ENCODE measurements around the gene ACSM5.

The ACSM5 gene

DNA sequence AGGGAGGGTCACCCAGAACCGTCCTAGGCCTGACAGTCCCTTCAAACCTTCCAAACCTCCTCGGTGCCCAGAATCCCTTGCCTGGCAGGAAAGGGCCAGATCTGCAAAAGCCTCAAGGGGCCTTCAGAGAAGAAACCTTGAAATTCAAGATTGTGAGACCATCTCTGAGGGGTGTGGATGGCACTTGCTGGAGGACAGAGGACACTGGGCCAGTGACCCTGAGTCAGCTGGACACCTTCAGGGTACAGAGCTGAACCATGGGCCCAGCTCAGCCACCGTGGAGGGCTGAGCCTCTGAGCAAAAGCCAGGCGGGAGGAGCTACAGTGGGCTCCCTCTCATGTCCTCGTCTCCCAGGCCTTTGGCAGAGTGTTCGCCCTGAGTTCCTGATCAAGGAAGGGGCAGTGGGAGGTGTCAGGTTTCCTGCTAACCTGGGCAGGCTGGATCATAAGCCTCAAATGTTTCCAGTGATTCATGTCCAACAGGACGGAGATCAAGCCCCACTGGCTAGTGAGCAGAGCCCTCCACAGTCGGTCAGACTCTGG, 7.8 kb upstream of the ACSM5 start:
- Histone ChIP-seq H4K5ac (ENCODE audit: low read length) (no peak overlapping the region), H2AK5ac (ENCODE audit: low read length) (no peak overlapping the region), H3K79me2 (ENCODE audit: control insufficient read depth, insufficient read depth, low read length) (no peaks in the 10 kb centered on the region), H2BK5ac (ENCODE audit: low read length) (no peak overlapping the region), H3K36me3 (ENCODE audit: control insufficient read depth, insufficient read depth, low read length) (no peaks in the 10 kb centered on the region), H3K4me3 (ENCODE audit: low read length) (no peak overlapping the region), H3K4ac (ENCODE audit: low read depth, low read length) (no peak overlapping the region), H2BK120ac (ENCODE audit: low read depth, low read length) (no peak overlapping the region), H3K18ac (ENCODE audit: low read length) (no peak overlapping the region), H3K23ac (ENCODE audit: low read length) (no peak overlapping the region), H2BK15ac (replicated peaks; ENCODE audit: low read depth) (no peak overlapping the region), H3K9ac (ENCODE audit: low read length) (no peak overlapping the region), H3K79me1 (ENCODE audit: low read length) (no peaks in the 10 kb centered on the region), H3K27ac (ENCODE audit: low read depth, low read length) (no peak overlapping the region), H3K4me2 (ENCODE audit: low read length) (no peak overlapping the region), H3K4me1 (ENCODE audit: control insufficient read depth, low read depth, low read length) (no peaks in the 10 kb centered on the region), H4K8ac (ENCODE audit: low read depth, low read length) (no peak overlapping the region), H3K56ac (ENCODE audit: low read length) (no peak overlapping the region), H3K27me3 (ENCODE audit: insufficient read depth, low read length, poor library complexity) (no peaks in the 10 kb centered on the region)
- DNase-seq, result no peak
- no CpG with 5 or more reads among the region's 8 CpGs for WGBS (ENCODE audit: extremely low coverage, insufficient coverage, low lambda C conversion rate)

DNA sequence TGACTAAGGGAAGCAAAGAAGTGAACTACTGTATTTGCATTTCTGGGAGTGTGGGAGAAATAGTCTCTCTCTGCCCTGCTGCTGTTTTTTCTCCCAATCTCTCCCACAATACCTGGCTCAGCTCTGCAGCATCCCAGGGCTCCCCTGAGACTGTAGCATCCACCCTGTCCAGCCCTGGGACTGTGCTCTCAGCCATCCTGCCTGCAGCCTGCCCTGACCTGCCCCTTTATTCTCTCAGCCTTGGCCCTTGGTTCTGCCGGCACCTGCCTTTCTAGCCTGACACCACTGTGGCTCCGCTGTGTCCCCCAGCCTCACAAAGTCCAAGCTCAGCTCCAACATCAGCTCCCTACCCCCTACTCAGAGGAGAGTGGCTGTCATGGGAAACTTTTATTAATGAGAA, 6.7 kb upstream of the ACSM5 start:
- no peak overlapping the region for H3K4me3 ChIP-seq (ENCODE audit: low read length)
- no peak for DNase-seq
- H4K8ac ChIP-seq (ENCODE audit: low read depth, low read length), result no peak overlapping the region
- WGBS (ENCODE audit: extremely low coverage, insufficient coverage, low lambda C conversion rate), result no CpG with 5 or more reads among the region's 2 CpGs
- no peak overlapping the region for H3K56ac ChIP-seq (ENCODE audit: low read length)
- H3K18ac ChIP-seq (ENCODE audit: low read length), result no peak overlapping the region
- H3K4me2 ChIP-seq (ENCODE audit: low read length), result no peak overlapping the region
- H3K23ac ChIP-seq (ENCODE audit: low read length), result no peak overlapping the region
- no peak overlapping the region for H2BK120ac ChIP-seq (ENCODE audit: low read depth, low read length)
- H2AK5ac ChIP-seq (ENCODE audit: low read length), result no peak overlapping the region
- no peaks in the 10 kb centered on the region for H3K79me1 ChIP-seq (ENCODE audit: low read length)
- H3K4ac ChIP-seq (ENCODE audit: low read depth, low read length), result no peak overlapping the region
- H4K5ac ChIP-seq (ENCODE audit: low read length), result no peak overlapping the region
- H2BK5ac ChIP-seq (ENCODE audit: low read length), result no peak overlapping the region
- no peaks in the 10 kb centered on the region for H3K4me1 ChIP-seq (ENCODE audit: control insufficient read depth, low read depth, low read length)
- H3K27ac ChIP-seq (ENCODE audit: low read depth, low read length), result no peak overlapping the region
- no peak overlapping the region for H2BK15ac ChIP-seq (replicated peaks; ENCODE audit: low read depth)
- no peak overlapping the region for H3K9ac ChIP-seq (ENCODE audit: low read length)
- no peaks in the 10 kb centered on the region for H3K27me3 ChIP-seq (ENCODE audit: insufficient read depth, low read length, poor library complexity)
- no peaks in the 10 kb centered on the region for H3K79me2 ChIP-seq (ENCODE audit: control insufficient read depth, insufficient read depth, low read length)
- no peaks in the 10 kb centered on the region for H3K36me3 ChIP-seq (ENCODE audit: control insufficient read depth, insufficient read depth, low read length)

DNA sequence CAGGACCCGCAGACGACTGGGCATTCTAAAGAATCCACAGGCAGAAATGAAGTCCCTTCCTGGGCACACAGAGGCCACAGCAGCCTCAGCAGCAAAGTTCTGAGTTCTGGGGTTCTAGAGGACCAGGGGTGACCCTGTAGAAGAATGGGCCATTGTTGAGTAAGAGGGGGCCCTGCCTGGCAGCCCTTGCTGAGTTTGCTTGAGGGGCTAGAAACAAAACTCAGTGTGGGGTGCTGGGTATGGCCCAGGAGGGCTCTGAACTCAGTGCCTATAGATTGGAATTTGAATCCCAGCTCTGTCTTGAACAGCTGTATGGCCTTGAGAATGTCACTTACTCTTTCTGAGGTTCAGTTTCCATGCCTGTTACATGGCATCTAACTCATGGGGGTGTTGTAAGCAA, 4.7 kb upstream of the ACSM5 start, which contains the start of gene PDILT:
Gene PDILT, minus strand, starts transcription at position 101 of the 400 bp plus-strand sequence. CDS start 5,437 bp downstream, outside the sequence.
- no peak within 1 kb of the TSS for H3K18ac ChIP-seq (ENCODE audit: low read length)
- H3K4me2 ChIP-seq (ENCODE audit: low read length), result no peak within 1 kb of the TSS
- DNase-seq, result no peak
- no peaks in the 10 kb centered on the region for H3K79me2 ChIP-seq (ENCODE audit: control insufficient read depth, insufficient read depth, low read length)
- H2AK5ac ChIP-seq (ENCODE audit: low read length), result no peak within 1 kb of the TSS
- H3K4me1 ChIP-seq (ENCODE audit: control insufficient read depth, low read depth, low read length), result peaks cover 3% of the 10 kb centered on the region
- no peaks in the 10 kb centered on the region for H3K36me3 ChIP-seq (ENCODE audit: control insufficient read depth, insufficient read depth, low read length)
- H2BK120ac ChIP-seq (ENCODE audit: low read depth, low read length), result no peak within 1 kb of the TSS
- no peak within 1 kb of the TSS for H2BK15ac ChIP-seq (replicated peaks; ENCODE audit: low read depth)
- no peak within 1 kb of the TSS for H3K9ac ChIP-seq (ENCODE audit: low read length)
- H3K27me3 ChIP-seq (ENCODE audit: insufficient read depth, low read length, poor library complexity), result no peaks in the 10 kb centered on the region
- H3K27ac ChIP-seq (ENCODE audit: low read depth, low read length), result no peak within 1 kb of the TSS
- no peak within 1 kb of the TSS for H3K4me3 ChIP-seq (ENCODE audit: low read length)
- no peak within 1 kb of the TSS for H4K5ac ChIP-seq (ENCODE audit: low read length)
- H3K79me1 ChIP-seq (ENCODE audit: low read length), result no peaks in the 10 kb centered on the region
- no CpG with 5 or more reads among the region's 2 CpGs for WGBS (ENCODE audit: extremely low coverage, insufficient coverage, low lambda C conversion rate)
- H3K4ac ChIP-seq (ENCODE audit: low read depth, low read length), result no peak within 1 kb of the TSS
- no peak within 1 kb of the TSS for H3K56ac ChIP-seq (ENCODE audit: low read length)
- H2BK5ac ChIP-seq (ENCODE audit: low read length), result no peak within 1 kb of the TSS
- H3K23ac ChIP-seq (ENCODE audit: low read length), result no peak within 1 kb of the TSS
- no peak within 1 kb of the TSS for H4K8ac ChIP-seq (ENCODE audit: low read depth, low read length)

DNA sequence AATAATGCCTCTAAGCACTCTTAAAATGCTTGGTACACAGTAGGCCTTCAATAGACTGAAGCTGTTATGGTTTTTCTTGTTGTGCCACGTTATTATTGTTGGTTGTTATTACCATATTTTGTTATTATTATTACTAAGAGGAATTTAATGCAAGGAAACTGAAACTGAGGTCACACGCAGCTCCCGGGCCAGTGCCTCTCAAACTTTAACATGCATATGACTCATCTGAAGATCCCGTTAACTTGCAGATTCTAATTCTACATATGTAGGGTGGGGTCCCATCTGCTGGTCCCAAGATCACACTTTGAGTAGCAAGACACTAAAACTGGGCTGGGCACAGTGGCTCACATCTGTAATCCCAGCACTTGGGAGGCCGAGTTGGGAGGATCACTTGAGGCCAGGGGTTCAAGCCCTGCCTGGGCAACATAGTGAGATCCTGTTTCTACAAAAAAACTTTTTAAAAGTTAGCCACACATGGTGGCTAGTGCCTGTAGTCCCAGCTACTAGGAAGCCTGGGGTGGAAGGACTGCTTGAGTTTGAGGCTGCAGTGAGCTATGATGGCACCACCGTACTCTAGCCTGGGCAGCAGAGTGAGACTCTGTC, 888 bp downstream of the ACSM5 start:
- no peaks in the 10 kb centered on the region for H3K27me3 ChIP-seq (ENCODE audit: insufficient read depth, low read length, poor library complexity)
- H3K79me1 ChIP-seq (ENCODE audit: low read length), result no peaks in the 10 kb centered on the region
- no CpG with 5 or more reads among the region's 6 CpGs for WGBS (ENCODE audit: extremely low coverage, insufficient coverage, low lambda C conversion rate)
- H4K5ac ChIP-seq (ENCODE audit: low read length), result no peak overlapping the region
- H3K4me2 ChIP-seq (ENCODE audit: low read length), result no peak overlapping the region
- H3K4ac ChIP-seq (ENCODE audit: low read depth, low read length), result no peak overlapping the region
- no peak overlapping the region for H3K56ac ChIP-seq (ENCODE audit: low read length)
- no peaks in the 10 kb centered on the region for H3K79me2 ChIP-seq (ENCODE audit: control insufficient read depth, insufficient read depth, low read length)
- no peak overlapping the region for H4K8ac ChIP-seq (ENCODE audit: low read depth, low read length)
- no peak for DNase-seq
- no peak overlapping the region for H2BK15ac ChIP-seq (replicated peaks; ENCODE audit: low read depth)
- H3K9ac ChIP-seq (ENCODE audit: low read length), result no peak overlapping the region
- H3K27ac ChIP-seq (ENCODE audit: low read depth, low read length), result no peak overlapping the region
- no peak overlapping the region for H3K18ac ChIP-seq (ENCODE audit: low read length)
- H3K4me1 ChIP-seq (ENCODE audit: control insufficient read depth, low read depth, low read length), result peaks cover 3% of the 10 kb centered on the region
- no peak overlapping the region for H2BK120ac ChIP-seq (ENCODE audit: low read depth, low read length)
- H3K4me3 ChIP-seq (ENCODE audit: low read length), result no peak overlapping the region
- no peaks in the 10 kb centered on the region for H3K36me3 ChIP-seq (ENCODE audit: control insufficient read depth, insufficient read depth, low read length)
- H3K23ac ChIP-seq (ENCODE audit: low read length), result no peak overlapping the region
- H2AK5ac ChIP-seq (ENCODE audit: low read length), result no peak overlapping the region
- no peak overlapping the region for H2BK5ac ChIP-seq (ENCODE audit: low read length)

DNA sequence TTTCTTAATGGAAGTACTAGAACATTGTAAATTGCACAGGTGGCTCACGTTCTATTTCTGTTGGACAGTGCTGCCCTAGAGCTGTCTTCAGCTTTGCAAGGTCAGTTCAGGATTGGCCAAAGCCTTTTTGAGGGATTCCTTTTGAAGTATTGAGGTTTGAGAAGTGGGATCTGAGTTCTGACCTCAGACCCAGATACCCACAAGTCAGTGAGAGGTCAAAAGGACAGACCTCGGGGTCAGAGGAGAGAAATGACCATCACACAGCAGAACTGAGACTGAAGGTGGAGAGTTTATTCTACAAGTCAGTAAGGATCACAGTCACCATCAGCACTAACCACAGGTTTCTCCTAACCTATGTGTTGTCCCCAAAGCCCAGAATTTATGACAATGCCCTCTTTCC, 1.7 kb downstream of the ACSM5 start:
- peaks cover 3% of the 10 kb centered on the region for H3K4me1 ChIP-seq (ENCODE audit: control insufficient read depth, low read depth, low read length)
- H2BK15ac ChIP-seq (replicated peaks; ENCODE audit: low read depth), result no peak overlapping the region
- WGBS (ENCODE audit: extremely low coverage, insufficient coverage, low lambda C conversion rate), result no CpG with 5 or more reads among the region's 2 CpGs
- H2BK120ac ChIP-seq (ENCODE audit: low read depth, low read length), result no peak overlapping the region
- H2BK5ac ChIP-seq (ENCODE audit: low read length), result no peak overlapping the region
- H3K18ac ChIP-seq (ENCODE audit: low read length), result no peak overlapping the region
- H3K56ac ChIP-seq (ENCODE audit: low read length), result no peak overlapping the region
- H3K36me3 ChIP-seq (ENCODE audit: control insufficient read depth, insufficient read depth, low read length), result no peaks in the 10 kb centered on the region
- H3K27me3 ChIP-seq (ENCODE audit: insufficient read depth, low read length, poor library complexity), result no peaks in the 10 kb centered on the region
- no peak overlapping the region for H3K9ac ChIP-seq (ENCODE audit: low read length)
- no peak overlapping the region for H4K5ac ChIP-seq (ENCODE audit: low read length)
- no peak overlapping the region for H3K4me3 ChIP-seq (ENCODE audit: low read length)
- no peak overlapping the region for H3K4me2 ChIP-seq (ENCODE audit: low read length)
- no peak overlapping the region for H3K4ac ChIP-seq (ENCODE audit: low read depth, low read length)
- no peak overlapping the region for H2AK5ac ChIP-seq (ENCODE audit: low read length)
- no peak overlapping the region for H3K23ac ChIP-seq (ENCODE audit: low read length)
- DNase-seq, result no peak
- no peak overlapping the region for H3K27ac ChIP-seq (ENCODE audit: low read depth, low read length)
- no peaks in the 10 kb centered on the region for H3K79me2 ChIP-seq (ENCODE audit: control insufficient read depth, insufficient read depth, low read length)
- H3K79me1 ChIP-seq (ENCODE audit: low read length), result no peaks in the 10 kb centered on the region
- no peak overlapping the region for H4K8ac ChIP-seq (ENCODE audit: low read depth, low read length)

DNA sequence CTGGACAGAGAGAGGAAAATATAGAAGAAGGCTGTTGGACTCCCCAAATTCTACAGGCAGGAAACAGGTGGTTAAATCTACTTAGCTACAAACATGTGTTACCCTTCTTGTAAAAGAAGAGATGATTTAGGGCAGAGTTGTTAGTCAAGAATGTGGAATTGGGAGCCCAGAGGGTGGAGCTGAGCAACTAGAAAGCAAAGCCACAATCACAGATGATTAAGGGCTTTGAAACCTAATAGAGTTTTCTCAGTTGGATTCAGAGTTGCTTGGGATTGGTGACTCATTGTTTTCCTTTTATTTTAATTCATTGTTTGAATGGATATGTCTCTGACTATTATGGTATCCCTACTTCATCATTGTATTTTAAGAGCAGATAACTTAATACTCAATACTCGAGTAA, 6.2 kb downstream of the ACSM5 start:
- Histone ChIP-seq H3K23ac (ENCODE audit: low read length) (no peak overlapping the region), H3K4me3 (ENCODE audit: low read length) (no peak overlapping the region), H3K79me1 (ENCODE audit: low read length) (no peaks in the 10 kb centered on the region), H3K4me2 (ENCODE audit: low read length) (no peak overlapping the region), H3K18ac (ENCODE audit: low read length) (no peak overlapping the region), H3K36me3 (ENCODE audit: control insufficient read depth, insufficient read depth, low read length) (no peaks in the 10 kb centered on the region), H2AK5ac (ENCODE audit: low read length) (no peak overlapping the region), H2BK5ac (ENCODE audit: low read length) (no peak overlapping the region), H4K8ac (ENCODE audit: low read depth, low read length) (no peak overlapping the region), H2BK15ac (replicated peaks; ENCODE audit: low read depth) (no peak overlapping the region), H3K27ac (ENCODE audit: low read depth, low read length) (no peak overlapping the region), H3K9ac (ENCODE audit: low read length) (no peak overlapping the region), H2BK120ac (ENCODE audit: low read depth, low read length) (no peak overlapping the region), H3K4ac (ENCODE audit: low read depth, low read length) (no peak overlapping the region), H3K56ac (ENCODE audit: low read length) (no peak overlapping the region), H4K5ac (ENCODE audit: low read length) (no peak overlapping the region), H3K27me3 (ENCODE audit: insufficient read depth, low read length, poor library complexity) (no peaks in the 10 kb centered on the region), H3K4me1 (ENCODE audit: control insufficient read depth, low read depth, low read length) (no peaks in the 10 kb centered on the region), H3K79me2 (ENCODE audit: control insufficient read depth, insufficient read depth, low read length) (no peaks in the 10 kb centered on the region)
- DNase-seq, result no peak
- WGBS (ENCODE audit: extremely low coverage, insufficient coverage, low lambda C conversion rate), result no CpG with 5 or more reads among the region's 1 CpG

Measured in mesendoderm (in vitro differentiated cells).